Activated naive CD4-positive, alpha-beta T cell treated with anti-CD3 and anti-CD28 coated beads, Interleukin-2, amount 50 U/mL, for 72 hours (primary cell): ENCODE measurements around the gene HOXA1. TPM values are rescaled to one million over a fixed set of nuclear protein-coding genes. Genes with fewer than 3 reads are reported as not detected.
"Not testable (repeated sequence)": the region's sequence is repeated elsewhere in the genome, so short reads cannot be mapped to it uniquely, and the experiment has no call there.

Source experiments
- ATAC-seq, 2 donors: fragments of 150-1000 bp; cut with Tn5 transposase; 2 replicates each; pipeline ENCODE4 v1.10.0; 2021; ENCODE audit warnings: mild to moderate bottlenecking in 2 of 2, moderate library complexity in 2 of 2
- DNase-seq, 2 donors: peaks; one replicate each; pipeline ENCODE4 v3.0.0; 2021 to 2022; ENCODE audit warnings: low spot score in 2 of 2
- H3K27ac Mint-ChIP-seq, 2 donors: one replicate each; pipeline ENCODE4 v1.8.0; 2022; ENCODE audit warnings: mild to moderate bottlenecking in 2 of 2, mixed read lengths in 2 of 2
- H3K36me3 Mint-ChIP-seq, 2 donors: one replicate each; pipeline ENCODE4 v1.8.0; 2022; ENCODE audit warnings: mixed read lengths in 2 of 2
- H3K9me3 Mint-ChIP-seq, 2 donors: one replicate each; pipeline ENCODE4 v1.8.0; 2022; ENCODE audit warnings: mixed read lengths in 2 of 2
- total RNA-seq, 2 donors: library from RNA; stranded (reverse); gene quantifications; one replicate each; pipeline ENCODE4 v1.2.3, GENCODE V29; 2022

Gene HOXA1
- total RNA-seq, 2 donors from 2014 or later: 0.16 TPM; not detected in 1

DNA sequence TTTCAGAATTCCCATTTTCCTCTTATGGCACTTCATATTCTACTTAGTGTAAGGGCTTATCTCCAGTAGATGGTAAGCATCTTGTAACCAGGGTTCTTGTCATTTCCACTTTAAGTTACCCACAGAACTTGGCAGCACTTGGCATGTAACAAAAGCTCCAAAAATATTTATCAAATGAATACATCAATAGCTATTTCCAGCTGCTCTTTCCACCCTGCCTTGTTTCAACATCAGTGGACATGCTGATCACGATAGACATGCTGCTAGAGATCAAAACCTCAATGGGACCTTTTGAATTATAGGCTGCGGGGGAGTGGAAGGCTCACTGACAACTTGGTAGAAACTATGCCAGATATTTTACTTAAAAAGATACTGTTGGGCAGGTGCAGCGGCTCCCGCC, 32.9 kb downstream of the HOXA1 start:
- DNase-seq: no peak
- H3K9me3 Mint-ChIP-seq: no peaks in the 10 kb centered on the region
- no peaks in the 10 kb centered on the region for H3K36me3 Mint-ChIP-seq
- H3K27ac Mint-ChIP-seq: no peak overlapping the region
- ATAC-seq: no peak

DNA sequence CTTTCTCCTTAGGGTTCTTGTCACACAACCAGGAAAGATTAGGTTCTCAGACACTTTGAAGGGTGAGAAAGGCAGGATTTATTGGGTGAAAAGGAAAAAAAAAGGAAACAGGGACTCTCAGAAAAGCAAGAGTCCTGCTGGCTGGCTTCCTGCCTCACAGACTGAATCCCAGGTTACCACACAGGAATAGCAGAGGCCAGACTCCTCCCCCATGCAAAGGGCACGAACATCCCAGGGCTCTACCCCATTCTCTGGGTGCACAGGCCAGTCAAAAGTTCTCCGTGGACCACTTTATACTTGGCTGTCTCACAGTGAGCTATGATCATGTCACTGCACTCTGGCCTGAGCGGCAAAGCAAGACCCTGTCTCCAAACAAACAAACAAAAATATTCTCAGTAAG, 42.6 kb downstream of the HOXA1 start:
- DNase-seq: no peak
- H3K27ac Mint-ChIP-seq: no peak overlapping the region
- no peak for ATAC-seq
- no peaks in the 10 kb centered on the region for H3K36me3 Mint-ChIP-seq
- H3K9me3 Mint-ChIP-seq: no peaks in the 10 kb centered on the region

DNA sequence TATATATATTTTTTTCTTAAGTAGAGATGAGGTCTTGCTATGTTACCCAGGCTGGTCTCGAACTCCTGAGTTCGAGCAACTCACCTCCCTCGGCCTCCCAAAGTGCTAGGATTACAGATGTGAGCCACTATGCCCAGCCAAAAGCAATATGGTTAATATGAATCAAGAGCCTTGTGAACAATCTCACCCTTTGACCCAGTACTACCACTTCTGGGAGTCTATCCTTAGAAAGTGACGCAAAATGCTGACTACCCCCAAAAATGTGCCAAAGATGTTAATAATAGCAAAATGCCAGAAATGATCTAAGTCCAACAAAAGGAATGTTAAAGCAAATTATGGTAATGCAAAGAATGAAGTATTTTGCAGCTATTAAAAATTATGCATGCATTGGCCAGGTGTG, 44.3 kb downstream of the HOXA1 start:
- Mint-ChIP-seq H3K36me3 (no peaks in the 10 kb centered on the region), H3K27ac (no peak overlapping the region), H3K9me3 (no peaks in the 10 kb centered on the region)
- DNase-seq (no peak), ATAC-seq (no peak)

DNA sequence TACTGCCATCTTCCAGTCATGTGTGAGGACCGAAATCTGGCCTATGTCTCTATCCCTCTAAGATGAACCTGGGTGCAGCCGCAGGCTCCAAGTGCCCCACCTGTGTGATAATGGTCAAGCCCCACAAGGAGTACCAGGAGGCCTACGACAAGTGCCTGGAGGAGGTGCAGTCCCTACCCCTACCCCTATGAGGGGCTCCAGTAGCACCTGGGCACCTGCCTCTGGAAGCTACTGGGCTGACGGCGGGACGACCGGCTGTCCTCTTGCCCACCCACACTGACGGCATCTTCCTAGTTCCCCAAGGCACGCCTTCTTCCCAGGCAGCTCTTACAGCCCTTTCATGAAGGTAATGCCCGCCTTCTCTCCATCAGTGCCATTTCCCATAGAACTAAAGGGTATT, 47.4 kb downstream of the HOXA1 start:
- ATAC-seq: no peak

DNA sequence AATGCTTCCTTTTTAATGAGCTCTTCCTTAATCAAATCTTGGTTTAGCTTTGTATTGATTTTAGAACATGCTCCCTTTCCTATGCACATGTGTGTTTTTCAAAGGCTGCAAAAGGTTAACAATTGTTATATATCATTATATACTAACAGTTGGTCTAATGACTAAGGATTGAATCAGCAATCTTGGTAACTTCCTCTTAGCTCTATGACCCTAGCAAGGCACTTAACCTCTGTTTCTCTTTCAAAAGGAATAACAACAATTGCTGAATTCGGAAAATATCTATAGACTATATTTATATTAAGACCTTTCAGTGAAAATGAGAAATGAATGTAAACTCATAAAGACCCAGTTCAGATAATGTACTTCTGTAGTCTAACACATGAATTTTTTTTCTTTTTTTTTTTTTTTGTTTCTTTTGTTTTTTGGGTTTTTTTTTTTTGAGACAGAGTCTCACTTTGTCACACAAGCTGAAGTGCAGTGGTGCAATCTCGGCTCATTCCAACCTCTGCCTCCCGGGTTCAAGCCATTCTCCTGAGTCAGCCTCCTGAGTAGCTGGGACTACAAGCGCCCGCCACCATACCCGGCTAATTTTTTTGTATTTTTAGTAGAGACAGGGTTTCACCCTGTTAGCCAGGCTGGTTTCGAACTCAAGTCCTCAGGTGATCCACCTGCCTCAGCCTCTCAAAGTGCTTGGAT, 48.8 kb downstream of the HOXA1 start:
- DNase-seq (no peak), ATAC-seq (no peak)
- Mint-ChIP-seq H3K36me3 (no peaks in the 10 kb centered on the region), H3K9me3 (no peaks in the 10 kb centered on the region), H3K27ac (no peak overlapping the region)

More for the DNA sequence above, 47.4 kb downstream of the HOXA1 start:
- Mint-ChIP-seq H3K36me3 (no peaks in the 10 kb centered on the region), H3K27ac (no peak overlapping the region), H3K9me3 (no peaks in the 10 kb centered on the region)
- DNase-seq: no peak

DNA sequence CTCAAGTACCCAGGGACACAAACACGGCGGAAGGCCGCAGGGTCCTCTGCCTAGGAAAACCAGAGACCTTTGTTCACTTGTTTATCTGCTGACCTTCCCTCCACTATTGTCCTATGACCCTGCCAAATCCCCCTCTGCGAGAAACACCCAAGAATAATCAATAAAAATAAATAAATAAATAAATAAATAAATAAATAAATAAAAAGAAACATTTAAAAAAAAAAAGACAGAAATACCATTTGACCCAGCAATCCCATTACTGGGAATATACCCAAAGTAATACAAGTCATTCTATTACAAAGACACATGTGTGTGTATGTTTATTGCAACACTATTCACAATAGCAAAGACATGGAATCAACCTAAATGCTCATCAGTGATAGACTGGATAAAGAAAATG, 49.8 kb downstream of the HOXA1 start:
- DNase-seq, ATAC-seq, H3K9me3 Mint-ChIP-seq, H3K36me3 Mint-ChIP-seq, H3K27ac Mint-ChIP-seq: not testable (repeated sequence)

DNA sequence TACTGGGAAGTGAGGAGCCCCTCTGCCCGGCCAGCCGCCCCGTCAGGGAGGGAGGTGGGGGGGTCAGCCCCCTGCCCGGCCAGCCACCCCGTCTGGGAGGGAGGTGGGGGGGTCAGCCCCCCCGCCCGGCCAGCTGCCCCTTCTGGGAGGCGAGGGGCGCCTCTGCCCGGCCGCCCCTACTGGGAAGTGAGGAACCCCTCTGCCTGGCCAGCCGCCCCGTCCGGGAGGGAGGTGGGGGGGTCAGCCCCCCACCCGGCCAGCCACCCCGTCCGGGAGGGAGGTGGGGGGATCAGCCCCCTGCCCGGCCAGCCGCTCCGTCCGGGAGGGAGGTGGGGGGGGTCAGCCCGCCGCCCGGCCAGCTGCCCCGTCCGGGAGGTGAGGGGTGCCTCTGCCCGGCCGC, 50.7 kb downstream of the HOXA1 start:
- not testable (repeated sequence) for H3K9me3 Mint-ChIP-seq, H3K36me3 Mint-ChIP-seq, H3K27ac Mint-ChIP-seq, ATAC-seq, DNase-seq

Other genes starting within 250 kb of the HOXA1 start
- gene SKAP2, start 231.4 kb downstream of the HOXA1 start, total RNA-seq: 1 to 10 TPM; 7.2 to 7.4 TPM
- not detected for gene HOXA2, start 6.7 kb upstream of the HOXA1 start, total RNA-seq
- under 1 TPM in 1 of 2 donors, not detected in 1; 0.59 TPM for gene HOXA4, start 34.8 kb upstream of the HOXA1 start, total RNA-seq
- gene HOXA5, start 47.7 kb upstream of the HOXA1 start, total RNA-seq: not detected
- gene HOXA6, start 51.8 kb upstream of the HOXA1 start, total RNA-seq: under 1 TPM in 1 of 2 donors, not detected in 1; 0.31 TPM
- not detected for gene HOXA3, start 56.6 kb upstream of the HOXA1 start, total RNA-seq
- not detected for gene HOXA7, start 60.7 kb upstream of the HOXA1 start, total RNA-seq
- not detected for gene HOXA9, start 69.5 kb upstream of the HOXA1 start, total RNA-seq
- gene HOXA10, start 78.3 kb upstream of the HOXA1 start, total RNA-seq: not detected
- not detected for gene HOXA11, start 89.2 kb upstream of the HOXA1 start, total RNA-seq
- not detected for gene HOXA13, start 104.1 kb upstream of the HOXA1 start, total RNA-seq
- not detected for gene EVX1, start 146.8 kb upstream of the HOXA1 start, total RNA-seq